Activated naive CD4-positive, alpha-beta T cell treated with anti-CD3 and anti-CD28 coated beads for 36 hours (primary cell): ENCODE measurements around the gene TMEM151B. TPM values are rescaled to one million over a fixed set of nuclear protein-coding genes. Genes with fewer than 3 reads are reported as not detected.

Experiments
- CTCF ChIA-PET: fragments of 350-600 bp; sonication (Branson Sonifier 250); formaldehyde crosslinking; loops from one replicate; lab custom pipeline; 2021; ENCODE audit warnings: antibody characterized with exemption; lab: Charles Lee
- DNase-seq: peaks from one replicate; pipeline ENCODE4 v3.0.0-alpha.2; 2020
- H3K27ac Mint-ChIP-seq: one replicate; pipeline ENCODE4 v1.8.0; 2021; ENCODE audit warnings: mild to moderate bottlenecking, mixed read lengths
- H3K27me3 Mint-ChIP-seq: one replicate; pipeline ENCODE4 v1.8.0; 2021; ENCODE audit warnings: low read depth, mixed read lengths
- H3K36me3 Mint-ChIP-seq: one replicate; pipeline ENCODE4 v1.8.0; 2021; ENCODE audit warnings: low read depth, mixed read lengths
- H3K4me1 Mint-ChIP-seq: one replicate; pipeline ENCODE4 v1.8.0; 2021; ENCODE audit warnings: low read depth, mixed read lengths
- H3K4me3 Mint-ChIP-seq: one replicate; pipeline ENCODE4 v1.8.0; 2021; ENCODE audit warnings: mild to moderate bottlenecking, moderate library complexity, mixed read lengths
- H3K9me3 Mint-ChIP-seq: one replicate; pipeline ENCODE4 v1.8.0; 2021; ENCODE audit warnings: mixed read lengths
- intact Hi-C: fragments of 100-400 bp; cut with micrococcal nuclease; formaldehyde crosslinking; loops from one replicate; pipeline ENCODE4 v1.15.1; 2023
- total RNA-seq, 2 experiments: library from RNA; stranded (reverse); gene quantifications; one replicate each; pipeline ENCODE4 v1.2.3, GENCODE V29; 2021

Gene TMEM151B
- total RNA-seq, 2 experiments from 2014 or later: not detected

- Mint-ChIP-seq H3K4me1 (peaks cover 65% of the 10 kb centered on the region), H3K27ac (peak overlapping the region; percentile 79), H3K27me3 (no peaks in the 10 kb centered on the region), H3K36me3 (peaks cover 39% of the 10 kb centered on the region), H3K4me3 (peak overlapping the region; percentile 75), H3K9me3 (no peaks in the 10 kb centered on the region)
- no peak for DNase-seq
- intact Hi-C loops: no loop called here
- CTCF ChIA-PET: interaction anchor here (0.7 to 6.0 kb wide), 6 partner anchors 9 to 84 kb away, joined by 3 to 66 read pairs (median 4); partner anchors contain the start of gene HSP90AB1
Measured at GRCh38 chr6:44255105-44255808, 15.0 kb upstream of the TMEM151B start.

GRCh38 chr6:44255871-44256774, 14.1 kb upstream of the TMEM151B start:
- Mint-ChIP-seq H3K4me3 (peak overlapping the region; percentile 75), H3K36me3 (peaks cover 33% of the 10 kb centered on the region), H3K4me1 (peaks cover 59% of the 10 kb centered on the region), H3K9me3 (no peaks in the 10 kb centered on the region), H3K27me3 (no peaks in the 10 kb centered on the region), H3K27ac (peak overlapping the region; percentile 79)
- DNase-seq: no peak
- intact Hi-C loops: loop anchor here (1.0 to 2.0 kb wide), 2 partner anchors 9 to 35 kb away; partner anchors contain the start of gene HSP90AB1
- CTCF ChIA-PET: interaction anchor here (0.5 to 6.0 kb wide), 18 partner anchors 11 to 680 kb away, joined by 3 to 66 read pairs (median 4); partner anchors contain the start of genes HSP90AB1, POLH, SLC29A1 and XPO5

- H3K9me3 Mint-ChIP-seq: no peaks in the 10 kb centered on the region
- DNase-seq: no peak
- H3K4me3 Mint-ChIP-seq: peak overlapping the region; percentile 75
- H3K27me3 Mint-ChIP-seq: no peaks in the 10 kb centered on the region
- CTCF ChIA-PET: interaction anchor here (0.5 to 6.0 kb wide), 16 partner anchors 11 to 681 kb away, joined by 3 to 66 read pairs (median 4); partner anchors contain the start of genes HSP90AB1, POLH, SLC29A1 and XPO5
- peak overlapping the region; percentile 79 for H3K27ac Mint-ChIP-seq
- intact Hi-C loops: loop anchor here (1.0 to 2.0 kb wide), 4 partner anchors 9 to 84 kb away; partner anchors contain the start of genes HSP90AB1 and NFKBIE
- H3K4me1 Mint-ChIP-seq: peaks cover 56% of the 10 kb centered on the region
- H3K36me3 Mint-ChIP-seq: peaks cover 29% of the 10 kb centered on the region
Measured at GRCh38 chr6:44256775-44257024, 13.6 kb upstream of the TMEM151B start.

- Mint-ChIP-seq H3K27ac (peak within 1 kb of the TSS; percentile 86), H3K27me3 (no peaks in the 10 kb centered on the region), H3K36me3 (peaks cover 24% of the 10 kb centered on the region), H3K4me3 (peak within 1 kb of the TSS; percentile 77), H3K4me1 (peaks cover 54% of the 10 kb centered on the region), H3K9me3 (no peaks in the 10 kb centered on the region)
- CTCF ChIA-PET: interaction anchor here (0.5 to 6.0 kb wide), 14 partner anchors 10 to 532 kb away, joined by 3 to 66 read pairs (median 4); partner anchors contain the start of genes HSP90AB1 and SLC29A1
- intact Hi-C loops: loop anchor here (1.0 to 2.0 kb wide), 3 partner anchors 8 to 85 kb away; partner anchors contain the start of gene NFKBIE
- DNase-seq: peak; percentile 61
Measured at GRCh38 chr6:44257025-44257752, 13.1 kb upstream of the TMEM151B start, which contains the start of gene SLC35B2. SLC35B2 (minus strand) TSS chr6:44257528; CDS start chr6:44257410, 118 bp downstream.

- Mint-ChIP-seq H3K9me3 (no peaks in the 10 kb centered on the region), H3K4me3 (peak overlapping the region; percentile 77), H3K4me1 (peaks cover 55% of the 10 kb centered on the region), H3K27me3 (no peaks in the 10 kb centered on the region), H3K27ac (peak overlapping the region; percentile 86), H3K36me3 (peaks cover 19% of the 10 kb centered on the region)
- no peak for DNase-seq
- intact Hi-C loops: loop anchor here (1.0 to 2.0 kb wide), 3 partner anchors 7 to 86 kb away; partner anchors contain the start of gene NFKBIE
- CTCF ChIA-PET: interaction anchor here (1.8 to 6.0 kb wide), 3 partner anchors 13 to 78 kb away, joined by 6 to 66 read pairs (median 8); partner anchors contain the start of genes HSP90AB1 and SLC29A1
Measured at GRCh38 chr6:44257753-44258324, 12.4 kb upstream of the TMEM151B start.

- Mint-ChIP-seq H3K36me3 (peaks cover 17% of the 10 kb centered on the region), H3K4me1 (peaks cover 56% of the 10 kb centered on the region), H3K27ac (peak overlapping the region; percentile 86), H3K27me3 (no peaks in the 10 kb centered on the region), H3K9me3 (no peaks in the 10 kb centered on the region), H3K4me3 (peak overlapping the region; percentile 77)
- intact Hi-C loops: no loop called here
- CTCF ChIA-PET: interaction anchor here (2.2 to 6.0 kb wide), 2 partner anchors 13 to 78 kb away, joined by 6 to 66 read pairs; partner anchors contain the start of gene HSP90AB1
- DNase-seq: no peak
Measured at GRCh38 chr6:44258325-44258863, 11.9 kb upstream of the TMEM151B start.

DNA sequence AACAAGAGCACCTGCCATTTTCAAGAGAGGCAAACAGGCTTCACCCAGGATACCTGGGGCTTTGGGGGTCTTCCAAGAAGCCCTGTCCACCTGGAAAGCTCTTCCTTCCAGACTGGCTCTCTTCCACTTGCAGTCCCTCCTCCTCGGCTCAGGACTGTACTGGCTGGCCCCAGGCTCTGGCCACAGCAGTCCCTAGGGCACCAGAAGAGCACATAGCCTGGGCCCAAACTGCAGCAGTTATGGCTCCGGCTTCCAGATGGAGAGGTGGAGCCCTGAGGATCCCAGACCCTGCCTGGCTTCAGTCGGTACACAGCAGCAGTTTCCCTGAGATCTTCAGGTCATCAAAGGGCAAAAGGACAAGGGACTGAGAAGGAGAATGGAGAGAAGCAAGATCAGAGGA, 11.3 kb upstream of the TMEM151B start:
- intact Hi-C loops: no loop called here
- Mint-ChIP-seq H3K27me3 (no peaks in the 10 kb centered on the region), H3K9me3 (no peaks in the 10 kb centered on the region), H3K4me1 (peaks cover 55% of the 10 kb centered on the region), H3K36me3 (peaks cover 15% of the 10 kb centered on the region), H3K27ac (peak overlapping the region; percentile 14), H3K4me3 (no peak overlapping the region)
- CTCF ChIA-PET: interaction anchor here (2.0 kb wide), 1 partner anchor 9 kb away, joined by 5 read pairs; no protein-coding TSS in a partner anchor
- DNase-seq: no peak

GRCh38 chr6:44260011-44260410, 10.2 kb upstream of the TMEM151B start:
- intact Hi-C loops: no loop called here
- H3K4me3 Mint-ChIP-seq: no peak overlapping the region
- CTCF ChIA-PET: interaction anchor here (2.0 kb wide), 1 partner anchor 8 kb away, joined by 5 read pairs; no protein-coding TSS in a partner anchor
- no peak overlapping the region for H3K27ac Mint-ChIP-seq
- H3K4me1 Mint-ChIP-seq: peaks cover 52% of the 10 kb centered on the region
- no peak for DNase-seq
- no peaks in the 10 kb centered on the region for H3K9me3 Mint-ChIP-seq
- H3K27me3 Mint-ChIP-seq: no peaks in the 10 kb centered on the region
- peaks cover 14% of the 10 kb centered on the region for H3K36me3 Mint-ChIP-seq

DNA sequence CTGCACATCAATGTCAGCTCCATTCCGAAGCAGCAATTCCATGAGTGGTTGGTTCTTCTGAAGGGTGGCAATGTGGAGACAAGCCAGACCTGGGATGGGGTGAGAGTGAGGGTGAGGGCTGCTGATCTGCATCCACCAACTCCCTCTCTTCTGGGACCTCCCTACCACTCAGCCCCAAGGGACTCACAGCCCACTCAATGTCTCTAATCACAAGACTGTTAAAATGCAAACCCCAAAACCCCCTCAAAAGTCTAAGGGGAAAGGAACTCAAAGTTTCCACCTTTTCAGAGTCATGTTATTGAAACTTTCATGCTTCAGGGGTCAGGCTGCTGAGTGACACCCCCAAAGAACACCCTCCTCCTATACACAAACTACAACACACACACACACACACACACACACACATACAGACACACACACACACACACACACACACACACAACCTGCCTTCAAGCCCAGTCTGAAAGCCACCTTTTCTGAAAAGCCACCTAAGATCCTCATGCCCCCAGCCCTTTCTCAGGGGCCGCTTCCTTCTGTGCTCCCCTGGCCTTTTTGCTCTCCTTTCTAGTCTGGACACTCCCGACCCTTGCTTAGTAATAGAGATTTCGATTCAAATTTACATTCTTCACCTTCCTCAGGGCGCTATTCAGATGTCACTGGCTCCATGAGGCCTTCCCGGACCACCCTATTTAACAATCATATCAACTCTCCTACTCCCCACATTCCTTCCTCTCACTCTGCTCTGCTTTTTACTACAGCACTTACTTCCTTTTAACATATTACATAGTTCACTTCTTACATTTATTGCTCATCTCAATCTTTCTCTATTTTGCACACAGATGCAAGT, 9.6 kb upstream of the TMEM151B start:
- H3K4me3 Mint-ChIP-seq: no peak overlapping the region

DNA sequence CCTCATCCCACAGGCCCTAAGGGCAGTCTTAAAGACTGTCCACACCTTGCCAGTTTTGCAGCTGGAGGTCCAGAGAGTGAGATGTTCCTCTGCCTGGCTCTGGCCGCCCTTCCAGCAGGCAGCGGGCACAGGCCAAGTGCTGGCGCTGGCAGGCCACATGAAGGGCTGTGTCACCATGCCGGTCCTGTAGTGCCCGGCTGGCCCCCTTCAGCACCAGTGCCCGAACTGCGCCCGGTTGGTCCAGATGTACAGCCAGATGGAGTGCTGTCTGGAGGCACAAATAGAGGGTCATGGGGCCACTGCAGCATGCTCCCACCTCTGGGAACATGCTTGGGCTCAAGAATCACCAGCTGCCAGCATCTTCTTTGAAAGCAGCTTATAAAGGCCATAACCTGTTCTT, 8.7 kb upstream of the TMEM151B start:
- Mint-ChIP-seq H3K9me3 (no peaks in the 10 kb centered on the region), H3K36me3 (peaks cover 14% of the 10 kb centered on the region), H3K4me1 (peaks cover 44% of the 10 kb centered on the region), H3K4me3 (no peak overlapping the region), H3K27ac (no peak overlapping the region), H3K27me3 (no peaks in the 10 kb centered on the region)
- CTCF ChIA-PET: interaction anchor here (1.9 kb wide), 2 partner anchors 14 to 89 kb away, joined by 8 to 9 read pairs; partner anchors contain the start of gene HSP90AB1
- DNase-seq: no peak
- intact Hi-C loops: no loop called here

More for the DNA sequence above, 9.6 kb upstream of the TMEM151B start:
- CTCF ChIA-PET: interaction anchor here (2.0 kb wide), 1 partner anchor 8 kb away, joined by 5 read pairs; no protein-coding TSS in a partner anchor
- Mint-ChIP-seq H3K4me1 (peaks cover 45% of the 10 kb centered on the region), H3K9me3 (no peaks in the 10 kb centered on the region), H3K27ac (peak overlapping the region; percentile 3), H3K27me3 (no peaks in the 10 kb centered on the region), H3K36me3 (peaks cover 14% of the 10 kb centered on the region)
- DNase-seq: no peak
- intact Hi-C loops: no loop called here
